Lower leg skin (tissue), 3 donors: ENCODE data around the gene ELN.

Experiments
- CTCF ChIP-seq, 3 donors: fragments of 450-650 bp; IDR thresholded peaks; one replicate each; pipeline ENCODE4 v1.5.1; 2016; ENCODE audit warnings: antibody characterized with exemption in 3 of 3, mild to moderate bottlenecking in 3 of 3, moderate library complexity in 2 of 3
- POLR2A ChIP-seq, 2 donors: fragments of 450-650 bp; IDR thresholded peaks; one replicate each; pipeline ENCODE4 v1.6.1; 2016 to 2017; ENCODE audit warnings: antibody characterized with exemption in 2 of 2, mild to moderate bottlenecking in 1 of 2, moderate library complexity in 1 of 2

- TF ChIP-seq POLR2A (IDR thresholded peaks at IDR 0.05) (no peak), CTCF (IDR thresholded peaks at IDR 0.05) (no peak)
Observed at GRCh38 chr7:74063223-74063641, 35.3 kb downstream of the ELN start.
